K562 (cell line): ENCODE results near the gene CD44. TPM values are rescaled to one million over a fixed set of nuclear protein-coding genes. Genes with fewer than 3 reads are reported as not detected.

ENCODE experiments used
- ATAC-seq: fragments of 200-7000 bp; cut with Tn5 transposase; 3 replicates; pipeline ENCODE4 v1.9.1; 2020; ENCODE audit warnings: moderate library complexity
- BruUV-seq: library from RNA; stranded (reverse); fragments of 400-500 nt; replicated peaks from 2 replicates; lab custom pipeline; 2021; lab: Mats Ljungman, UMichigan
- CTCF ChIA-PET: fragments of 300-600 bp; formaldehyde crosslinking; extraction: SDS; loops from one replicate; lab custom pipeline; 2021; ENCODE audit warnings: low intra/inter-chr PET ratio; lab: Yijun Ruan, JAX
- POLR2A ChIA-PET: fragments of 300-600, 350-650 bp; sonication (Branson Sonifier 250); formaldehyde crosslinking; extraction: SDS; loops from one replicate; lab custom pipeline; 2021; ENCODE audit warnings: antibody characterized with exemption, inconsistent platforms; lab: Yijun Ruan, JAX
- DNase-seq, 4 experiments: peaks; one replicate each; pipeline versions ENCODE4 v3.0.0 to v3.0.0-alpha.2; 2011 to 2018; ENCODE audit warnings: low spot score in 3 of 4, mixed read lengths in 3 of 4; ENCODE audit errors: extremely low read depth in 1 of 4
- FAIRE-seq: peaks from 2 replicates; lab custom pipeline; 2011; peaks lifted over from hg19 to GRCh38; lab: Jason Lieb, UNC
- H2AFZ ChIP-seq: 2 replicates; pipeline ENCODE4 v1.6.0; 2011; ENCODE audit warnings: low read depth, low read length, control low read depth, inconsistent platforms
- H3K27ac ChIP-seq: fragments of 200-600 bp; 3 replicates; pipeline ENCODE4 v1.8.0; 2011; ENCODE audit warnings: low read depth, mild to moderate bottlenecking, control low read depth, inconsistent platforms, low read length, moderate library complexity, mixed read lengths; ENCODE audit errors: extremely low read depth
- H3K27me3 ChIP-seq, 2 experiments: fragments of 300-600 bp in 1 of 2; 2 replicates in 1 of 2; 3 replicates in 1 of 2; pipeline versions ENCODE4 v1.6.0 to v1.8.0; 2011; ENCODE audit warnings: inconsistent platforms in 2 of 2, low read length in 2 of 2, mild to moderate bottlenecking in 1 of 2, mixed read lengths in 1 of 2, moderate library complexity in 1 of 2; ENCODE audit not compliant: control insufficient read depth in 2 of 2, insufficient read depth in 2 of 2
- H3K36me3 ChIP-seq: fragments of 300-600 bp; 3 replicates; pipeline ENCODE4 v1.8.0; 2011; ENCODE audit warnings: mild to moderate bottlenecking, low read length, inconsistent platforms; ENCODE audit not compliant: control insufficient read depth, insufficient read depth
- H3K4me1 ChIP-seq, 2 experiments: fragments of 200-600 bp in 1 of 2; replicated peaks in 1 of 2; 2 replicates in 1 of 2; 3 replicates in 1 of 2; pipeline versions ENCODE4 v1.5.1 to v1.8.0; 2011; ENCODE audit warnings: inconsistent platforms in 2 of 2, low read length in 2 of 2, mild to moderate bottlenecking in 1 of 2, mixed read lengths in 1 of 2, moderate library complexity in 1 of 2; ENCODE audit not compliant: control insufficient read depth in 2 of 2, insufficient read depth in 2 of 2
- H3K4me2 ChIP-seq: 2 replicates; pipeline ENCODE4 v1.6.1; 2011; ENCODE audit warnings: low read length, control low read depth, inconsistent platforms, mixed read lengths; ENCODE audit not compliant: insufficient read depth
- H3K4me3 ChIP-seq: fragments of 200-600 bp; sonication (generic), shearing (Covaris generic); 2 replicates; pipeline ENCODE4 v1.5.1; 2016; ENCODE audit warnings: control low read depth, inconsistent platforms
- H3K79me2 ChIP-seq: fragments of 200-600 bp; 3 replicates; pipeline ENCODE4 v1.8.0; 2011; ENCODE audit warnings: low read length, inconsistent platforms; ENCODE audit not compliant: control insufficient read depth, insufficient read depth
- H3K9ac ChIP-seq, 2 experiments: 2 replicates each; pipeline versions ENCODE4 v1.6.0 to v1.6.1; 2011; ENCODE audit warnings: low read depth in 2 of 2, low read length in 2 of 2, control low read depth in 1 of 2, inconsistent platforms in 1 of 2, mild to moderate bottlenecking in 1 of 2, mixed read lengths in 1 of 2; ENCODE audit not compliant: insufficient read depth in 1 of 2
- H3K9me1 ChIP-seq: one replicate; pipeline ENCODE4 v1.6.0; 2011; ENCODE audit warnings: inconsistent platforms, mild to moderate bottlenecking, low read length, moderate library complexity; ENCODE audit not compliant: control insufficient read depth, insufficient read depth
- H3K9me3 ChIP-seq: replicated peaks from 2 replicates; pipeline ENCODE4 v1.5.1; 2011; ENCODE audit warnings: low read depth, low read length, inconsistent platforms; ENCODE audit not compliant: control insufficient read depth, insufficient read depth
- H4K20me1 ChIP-seq: replicated peaks from 2 replicates; pipeline ENCODE4 v1.6.1; 2011; ENCODE audit warnings: low read length, inconsistent platforms, mixed read lengths; ENCODE audit not compliant: control insufficient read depth, insufficient read depth
- DIDO1 ChIP-seq: fragments of 450-650 bp; IDR thresholded peaks from 2 replicates; pipeline ENCODE4 v1.6.1; 2016; ENCODE audit warnings: low read depth, missing biosample characterization, missing genetic modification characterization
- ERF ChIP-seq: fragments of 450-650 bp; formaldehyde crosslinking; IDR thresholded peaks from 2 replicates; pipeline ENCODE4 v1.4.0; 2020; ENCODE audit warnings: mild to moderate bottlenecking, mixed read lengths
- FIP1L1 ChIP-seq: fragments of 200-400 bp; formaldehyde crosslinking; IDR thresholded peaks from 2 replicates; pipeline ENCODE4 v1.6.1; 2018; ENCODE audit warnings: mild to moderate bottlenecking, low read depth, low read length; ENCODE audit not compliant: poor library complexity, severe bottlenecking
- HIVEP1 ChIP-seq: fragments of 250-450 bp; sonication (Bioruptor Pico); IDR thresholded peaks from 2 replicates; pipeline ENCODE4 v1.4.0; 2020; ENCODE audit warnings: mild to moderate bottlenecking
- HMG20A ChIP-seq: fragments of 450-650 bp; formaldehyde crosslinking; conservative IDR thresholded peaks from 2 replicates; pipeline ENCODE4 v1.4.0; 2020; ENCODE audit warnings: mild to moderate bottlenecking, mixed read lengths
- HNRNPL ChIP-seq: fragments of 200-400 bp; formaldehyde crosslinking; IDR thresholded peaks from 2 replicates; pipeline ENCODE4 v1.6.1; 2017; ENCODE audit warnings: low read depth, mild to moderate bottlenecking, low read length
- KAT8 ChIP-seq: fragments of 450-650 bp; IDR thresholded peaks from 2 replicates; pipeline ENCODE4 v1.6.1; 2016; ENCODE audit warnings: low read depth, mild to moderate bottlenecking
- LEF1 ChIP-seq: fragments of 450-650 bp; IDR thresholded peaks from 2 replicates; pipeline ENCODE4 v1.6.1; 2016; ENCODE audit warnings: mild to moderate bottlenecking
- MBD2 ChIP-seq: sonication (generic); IDR thresholded peaks from 2 replicates; pipeline ENCODE4 v1.6.1; 2016; ENCODE audit warnings: low read depth, borderline replicate concordance
- MEF2A ChIP-seq: IDR thresholded peaks from 2 replicates; pipeline ENCODE4 v1.6.1; 2011; ENCODE audit warnings: low read depth, mild to moderate bottlenecking, low read length, moderate library complexity; ENCODE audit not compliant: control insufficient read depth
- PML ChIP-seq: IDR thresholded peaks from 2 replicates; pipeline ENCODE4 v1.6.1; 2012; ENCODE audit warnings: low read length, inconsistent platforms
- RAD21 ChIP-seq, 2 experiments: fragments of 250-450 bp in 1 of 2; fragments of 450-650 bp in 1 of 2; sonication (Bioruptor Pico) in 1 of 2; formaldehyde crosslinking in 1 of 2; IDR thresholded peaks in 1 of 2; conservative IDR thresholded peaks in 1 of 2; 2 replicates each; pipeline versions ENCODE4 v1.4.0 to v1.8.0; 2020 to 2022; ENCODE audit warnings: mild to moderate bottlenecking in 2 of 2, moderate library complexity in 1 of 2
- RNF2 ChIP-seq: sonication (generic); IDR thresholded peaks from 2 replicates; pipeline ENCODE4 v1.6.1; 2016
- ZEB2 ChIP-seq: fragments of 450-650 bp; IDR thresholded peaks from 2 replicates; pipeline ENCODE4 v1.6.1; 2016
- ZNF146 ChIP-seq: IDR thresholded peaks from one replicate; pipeline ENCODE4 v1.6.1; 2018; ENCODE audit warnings: missing compliant biosample characterization; ENCODE audit not compliant: unreplicated experiment
- ZNF668 ChIP-seq: fragments of 250-450 bp; sonication (Bioruptor Pico); IDR thresholded peaks from 2 replicates; pipeline ENCODE4 v1.8.0; 2022; ENCODE audit warnings: mild to moderate bottlenecking, inconsistent platforms
- ZNF695 ChIP-seq: fragments of 450-650 bp; formaldehyde crosslinking; IDR thresholded peaks from 2 replicates; pipeline ENCODE4 v1.4.0; 2020; ENCODE audit warnings: mild to moderate bottlenecking, moderate library complexity
- WGBS: fragments of 100-300 bp; shearing (Covaris generic); methylation state at CpG from one replicate; pipeline ENCODE4 v1.1.6; 2016; ENCODE audit warnings: low coverage, mixed read lengths; ENCODE audit not compliant: insufficient coverage; ENCODE audit errors: missing lambda C conversion rate; 5-methylcytosine and 5-hydroxymethylcytosine counted together
- in situ Hi-C: fragments of 300-500 bp; cut with MboI; formaldehyde crosslinking; loops from 4 replicates; pipeline ENCODE4 v1.15.0; 2018; ENCODE audit warnings: inconsistent platforms, mixed read lengths
- intact Hi-C: fragments of 100-400 bp; cut with micrococcal nuclease; formaldehyde crosslinking; loops from 2 replicates; pipeline ENCODE4 v1.14.2; 2022
- polyA plus RNA-seq, 8 experiments: library from polyadenylated mRNA; depleted of rRNA in 4 of 8; stranded (reverse) in 5 of 8; unstranded in 3 of 8; fragments of >200 nt; fragmentation: Nextera tagmentation in 2 of 8; fragmentation: Illumina TruSeq in 1 of 8; extraction: Ambion mirVana in 2 of 8; extraction: Trizol in 1 of 8; gene quantifications; 2 replicates each; pipeline versions ENCODE4 v1.2.1 to v1.2.3, GENCODE V29; 2011 to 2014; ENCODE audit warnings: inconsistent platforms in 1 of 8, missing spikeins in 1 of 8
- total RNA-seq, 7 experiments: library from RNA; depleted of rRNA in 6 of 7; stranded (reverse); fragments of >200 nt in 6 of 7; fragmentation: Illumina TruSeq in 2 of 7; extraction: Trizol in 2 of 7; gene quantifications; 2 replicates each; pipeline versions ENCODE4 v1.2.1 to v1.2.3, GENCODE V29; 2011 to 2021; ENCODE audit warnings: low replicate concordance in 1 of 7
- TF ChIP-seq, protein P1 (sequence below), 3 experiments: IDR thresholded peaks in 2 of 3; conservative IDR thresholded peaks in 1 of 3; 2 replicates each; pipeline ENCODE4 v1.5.1; 2011 to 2012; ENCODE audit warnings: low read length in 3 of 3, mild to moderate bottlenecking in 3 of 3, control low read depth in 2 of 3, improper control_type of control experiment in 1 of 3, inconsistent platforms in 1 of 3, low read depth in 1 of 3, mixed read lengths in 1 of 3, moderate library complexity in 1 of 3; ENCODE audit not compliant: insufficient read depth in 2 of 3
- TF ChIP-seq, protein P2 (sequence below): fragments of 450-650 bp; IDR thresholded peaks from 2 replicates; pipeline ENCODE4 v1.6.1; 2016; ENCODE audit warnings: antibody characterized with exemption

CD44 gene
- total and polyA plus RNA-seq, 9 of the 15 experiments (the other 6 are each of a cell fraction or from before 2014, with no cell fraction given), result 1.2 to 13.9 (median 3.0) TPM

DNA sequence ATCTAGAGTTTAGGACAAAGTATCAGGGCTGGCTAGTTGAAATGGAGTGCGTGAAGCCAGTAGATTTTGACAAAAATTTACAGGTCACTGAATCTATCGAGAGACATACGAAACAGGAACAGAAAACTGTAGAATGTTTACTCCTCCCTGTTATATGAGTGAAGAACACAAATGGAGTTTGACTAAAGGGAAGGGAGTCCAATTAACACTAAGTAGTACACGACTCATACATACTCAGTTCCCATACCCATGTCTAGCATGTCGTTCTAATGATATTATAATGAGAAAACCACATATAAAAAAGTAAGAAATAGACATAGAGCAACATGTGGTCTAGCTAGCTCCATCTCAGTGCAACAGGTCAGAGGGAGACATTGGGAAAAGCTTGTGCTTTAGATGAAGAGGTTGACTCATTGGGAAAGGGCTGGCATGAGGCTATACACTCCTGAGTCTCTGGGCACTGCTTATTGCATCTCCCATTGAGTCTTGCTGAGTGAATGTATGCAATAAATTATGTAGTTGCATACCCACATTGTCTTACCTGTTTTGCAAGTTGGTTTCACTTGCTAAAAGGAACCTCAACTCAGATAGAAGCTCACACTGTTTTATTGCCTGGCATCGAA is 43.5 kb downstream of the CD44 start:
- H2AFZ ChIP-seq, result no peak overlapping the region
- no peaks in the 10 kb centered on the region for H3K36me3 ChIP-seq
- peaks cover 0 to under 1% of the 10 kb centered on the region in 2 experiments; a peak in 2 of 5 replicates for H3K27me3 ChIP-seq
- FAIRE-seq, result no peak
- no peak overlapping the region for H3K4me3 ChIP-seq
- no peak overlapping the region for H3K4me2 ChIP-seq
- no peak overlapping the region for H3K27ac ChIP-seq
- DNase-seq, result no peak
- H3K79me2 ChIP-seq, result no peaks in the 10 kb centered on the region
- no peaks in the 10 kb centered on the region for H4K20me1 ChIP-seq
- H3K9ac ChIP-seq, result no peak overlapping the region
- H3K4me1 ChIP-seq, result no peaks in the 10 kb centered on the region
- no peaks in the 10 kb centered on the region for H3K9me1 ChIP-seq
- TF ChIP-seq DIDO1, result no peak
- no peak for TF ChIP-seq RAD21 (CRISPR knock-in tag; conservative IDR thresholded peaks at IDR 0.05 in 1 of 2, IDR thresholded peaks at IDR 0.05 in 1 of 2)
- TF ChIP-seq HMG20A (CRISPR knock-in tag), result no peak
- no peak for TF ChIP-seq PML
- TF ChIP-seq HIVEP1 (CRISPR knock-in tag), result no peak
- TF ChIP-seq ZNF668 (CRISPR knock-in tag), result no peak
- TF ChIP-seq KAT8, result no peak
- TF ChIP-seq ZNF146, result no peak
- TF ChIP-seq, protein P1, sequence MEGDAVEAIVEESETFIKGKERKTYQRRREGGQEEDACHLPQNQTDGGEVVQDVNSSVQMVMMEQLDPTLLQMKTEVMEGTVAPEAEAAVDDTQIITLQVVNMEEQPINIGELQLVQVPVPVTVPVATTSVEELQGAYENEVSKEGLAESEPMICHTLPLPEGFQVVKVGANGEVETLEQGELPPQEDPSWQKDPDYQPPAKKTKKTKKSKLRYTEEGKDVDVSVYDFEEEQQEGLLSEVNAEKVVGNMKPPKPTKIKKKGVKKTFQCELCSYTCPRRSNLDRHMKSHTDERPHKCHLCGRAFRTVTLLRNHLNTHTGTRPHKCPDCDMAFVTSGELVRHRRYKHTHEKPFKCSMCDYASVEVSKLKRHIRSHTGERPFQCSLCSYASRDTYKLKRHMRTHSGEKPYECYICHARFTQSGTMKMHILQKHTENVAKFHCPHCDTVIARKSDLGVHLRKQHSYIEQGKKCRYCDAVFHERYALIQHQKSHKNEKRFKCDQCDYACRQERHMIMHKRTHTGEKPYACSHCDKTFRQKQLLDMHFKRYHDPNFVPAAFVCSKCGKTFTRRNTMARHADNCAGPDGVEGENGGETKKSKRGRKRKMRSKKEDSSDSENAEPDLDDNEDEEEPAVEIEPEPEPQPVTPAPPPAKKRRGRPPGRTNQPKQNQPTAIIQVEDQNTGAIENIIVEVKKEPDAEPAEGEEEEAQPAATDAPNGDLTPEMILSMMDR (IDR thresholded peaks at IDR 0.05 in 2 of 3, conservative IDR thresholded peaks at IDR 0.05 in 1 of 3; ENCODE audit: insufficient read depth in 2 of 3, low read depth in 1 of 3, low read length in 3 of 3), result no peak
- TF ChIP-seq, protein P2, sequence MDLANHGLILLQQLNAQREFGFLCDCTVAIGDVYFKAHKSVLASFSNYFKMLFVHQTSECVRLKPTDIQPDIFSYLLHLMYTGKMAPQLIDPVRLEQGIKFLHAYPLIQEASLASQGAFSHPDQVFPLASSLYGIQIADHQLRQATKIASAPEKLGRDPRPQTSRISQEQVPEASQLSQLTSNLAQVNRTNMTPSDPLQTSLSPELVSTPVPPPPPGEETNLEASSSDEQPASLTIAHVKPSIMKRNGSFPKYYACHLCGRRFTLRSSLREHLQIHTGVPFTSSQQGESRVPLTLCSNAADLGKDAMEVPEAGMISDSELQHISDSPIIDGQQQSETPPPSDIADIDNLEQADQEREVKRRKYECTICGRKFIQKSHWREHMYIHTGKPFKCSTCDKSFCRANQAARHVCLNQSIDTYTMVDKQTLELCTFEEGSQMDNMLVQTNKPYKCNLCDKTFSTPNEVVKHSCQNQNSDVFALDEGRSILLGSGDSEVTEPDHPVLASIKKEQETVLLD, result no peak
- TF ChIP-seq HNRNPL, result no peak
- no peak for TF ChIP-seq FIP1L1
- TF ChIP-seq RNF2, result no peak
- no peak for TF ChIP-seq MBD2
- no peak for TF ChIP-seq LEF1
- TF ChIP-seq ERF (CRISPR knock-in tag), result no peak
- TF ChIP-seq ZNF695 (CRISPR knock-in tag), result no peak
- no peak for TF ChIP-seq MEF2A
- no peak for TF ChIP-seq ZEB2
- TF ChIP-seq, all 486 proteins: peak for 0
- intact Hi-C loops (no loop called here), in situ Hi-C loops (no loop called here)
- CTCF ChIA-PET, result interaction anchor here (0.7 kb wide), 1 partner anchor 58 kb away, joined by 3 read pairs; no protein-coding TSS in a partner anchor
- no peaks in the 10 kb centered on the region for H3K9me3 ChIP-seq
- WGBS, result 5% methylated on average over 6 of the region's 6 CpGs
- ATAC-seq, result no peak
- POLR2A ChIA-PET, result interaction anchor here (0.7 kb wide), 3 partner anchors 43 to 575 kb away, joined by 3 to 4 read pairs (median 4); no protein-coding TSS in a partner anchor
- BruUV-seq, result no TSS peak
